Measurements from ENCODE around the gene HSPA13.
A peak's percentile ranks its signal among the peaks of the same experiment; 100 is the strongest.
"Not testable (repeated sequence)": the region's sequence is repeated elsewhere in the genome, so short reads cannot be mapped to it uniquely, and the experiment has no call there.

HSPA13 gene, protein sequence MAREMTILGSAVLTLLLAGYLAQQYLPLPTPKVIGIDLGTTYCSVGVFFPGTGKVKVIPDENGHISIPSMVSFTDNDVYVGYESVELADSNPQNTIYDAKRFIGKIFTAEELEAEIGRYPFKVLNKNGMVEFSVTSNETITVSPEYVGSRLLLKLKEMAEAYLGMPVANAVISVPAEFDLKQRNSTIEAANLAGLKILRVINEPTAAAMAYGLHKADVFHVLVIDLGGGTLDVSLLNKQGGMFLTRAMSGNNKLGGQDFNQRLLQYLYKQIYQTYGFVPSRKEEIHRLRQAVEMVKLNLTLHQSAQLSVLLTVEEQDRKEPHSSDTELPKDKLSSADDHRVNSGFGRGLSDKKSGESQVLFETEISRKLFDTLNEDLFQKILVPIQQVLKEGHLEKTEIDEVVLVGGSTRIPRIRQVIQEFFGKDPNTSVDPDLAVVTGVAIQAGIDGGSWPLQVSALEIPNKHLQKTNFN

GRCh38 chr21:14382835-14383595 lies at the start of gene HSPA13:
TSS of gene HSPA13 (minus strand) at chr21:14383146. CDS start at chr21:14383119, 27 bp downstream.
- DNase-seq = peak; percentile 98 to 99

DNA sequence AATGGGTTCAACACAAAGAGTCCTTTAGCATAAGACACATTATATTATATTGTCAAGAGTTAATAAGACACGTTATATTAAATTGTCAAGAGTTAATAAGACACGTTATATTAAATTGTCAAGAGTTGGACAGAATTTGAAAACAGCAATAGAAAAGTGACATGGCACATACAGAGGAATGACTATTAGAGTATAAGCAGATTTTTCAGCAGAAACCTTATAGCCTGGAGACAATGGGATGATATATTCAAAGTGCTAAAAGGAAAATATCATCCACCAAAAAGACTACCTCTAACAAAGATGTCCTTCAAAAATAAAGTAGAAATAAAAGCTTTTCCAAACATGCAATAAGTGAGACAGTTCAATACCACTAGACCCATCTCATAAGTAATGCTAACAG lies 36.0 kb upstream of the HSPA13 start:
- DNase-seq = no peak

DNA sequence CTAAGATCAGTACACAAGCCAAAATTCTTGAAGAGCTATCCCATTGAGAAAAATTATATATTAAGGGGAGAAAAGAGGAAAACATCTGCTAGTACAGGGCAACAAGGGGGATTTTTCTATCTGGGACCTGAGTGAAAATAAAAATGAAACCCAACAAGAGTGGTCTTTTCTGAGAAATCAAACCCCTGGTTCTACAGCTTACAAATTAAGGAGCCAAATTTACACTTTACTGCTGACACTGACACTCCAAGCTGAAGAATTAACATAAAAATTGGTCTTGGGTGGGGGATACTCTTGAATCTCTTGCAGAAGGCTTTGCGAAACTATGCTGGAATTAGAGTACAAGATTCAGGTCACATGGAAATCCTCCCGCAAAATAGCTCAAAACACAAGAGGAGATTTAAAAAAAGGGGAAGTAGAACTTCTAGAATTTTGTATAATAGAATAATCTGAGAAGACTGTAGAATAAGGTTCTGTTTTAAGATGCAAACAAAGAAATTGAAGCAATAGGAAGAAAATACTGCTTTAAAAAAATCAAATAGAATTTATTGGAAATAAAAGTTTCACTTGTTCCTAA lies 32.1 kb upstream of the HSPA13 start:
- DNase-seq = no peak

- DNase-seq = no peak
These were observed 23.0 kb upstream of the HSPA13 start for GRCh38 chr21:14405962-14406361.

DNA sequence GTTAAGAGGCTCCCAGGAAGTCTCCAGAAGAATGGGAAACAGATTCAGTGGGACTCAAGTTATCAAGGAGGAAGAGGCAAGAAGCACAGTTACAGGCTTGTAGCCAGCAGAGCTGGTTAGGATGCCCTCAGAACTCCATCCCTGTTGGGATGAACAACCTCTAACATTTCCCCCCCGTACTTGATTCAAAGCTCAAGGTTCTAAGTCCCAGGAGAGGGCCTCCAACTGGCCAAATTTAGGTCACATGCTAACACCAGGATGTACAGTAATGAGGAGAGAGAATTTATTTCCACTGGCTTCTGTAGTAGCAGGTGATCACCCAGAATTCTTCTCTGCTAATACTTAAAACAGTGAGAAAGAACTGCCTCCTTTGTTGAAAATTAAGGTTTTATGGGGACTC lies 22.3 kb upstream of the HSPA13 start:
- DNase-seq = no peak

GRCh38 chr21:14403681-14404318 lies 20.9 kb upstream of the HSPA13 start:
- DNase-seq = no peak

DNA sequence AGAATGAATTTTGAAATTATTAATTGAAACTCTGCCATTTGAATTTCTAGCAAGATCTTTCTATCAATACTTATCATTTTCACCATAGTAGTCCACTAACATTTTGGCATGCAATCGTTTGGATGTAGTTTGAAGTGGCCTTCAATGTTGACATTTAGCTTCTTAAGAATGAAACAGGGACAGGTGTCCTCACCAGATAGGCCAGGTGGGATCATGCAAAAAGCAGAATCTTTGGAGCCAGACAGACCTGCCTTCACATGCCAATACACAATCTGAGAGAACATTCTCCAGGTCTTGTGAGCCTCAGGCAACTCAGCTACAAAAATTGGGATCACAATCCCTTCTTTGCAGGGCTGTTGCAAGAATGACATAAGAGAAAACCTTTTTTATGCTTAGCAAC lies 18.3 kb upstream of the HSPA13 start:
- DNase-seq = no peak

DNA sequence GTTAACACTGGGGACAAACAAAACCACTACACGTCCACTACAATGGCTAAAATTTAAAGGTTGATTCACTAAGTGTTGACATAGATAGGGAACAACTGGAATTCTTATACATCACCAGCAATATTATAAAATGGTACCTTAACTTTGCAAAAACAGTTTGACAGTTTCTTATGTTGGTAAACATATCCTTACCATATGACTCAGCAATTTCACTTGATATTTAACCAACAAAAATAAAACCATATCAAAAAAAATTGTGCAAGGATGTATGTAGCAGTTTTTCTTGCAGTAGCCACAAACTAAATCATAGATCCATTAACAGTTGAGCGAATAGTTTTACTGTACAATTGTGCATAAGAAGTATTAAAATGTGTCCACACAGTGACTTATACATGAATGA lies 5.3 kb upstream of the HSPA13 start:
- DNase-seq = no peak

GRCh38 chr21:14384453-14384852 lies 1.5 kb upstream of the HSPA13 start:
- no peak for DNase-seq

DNA sequence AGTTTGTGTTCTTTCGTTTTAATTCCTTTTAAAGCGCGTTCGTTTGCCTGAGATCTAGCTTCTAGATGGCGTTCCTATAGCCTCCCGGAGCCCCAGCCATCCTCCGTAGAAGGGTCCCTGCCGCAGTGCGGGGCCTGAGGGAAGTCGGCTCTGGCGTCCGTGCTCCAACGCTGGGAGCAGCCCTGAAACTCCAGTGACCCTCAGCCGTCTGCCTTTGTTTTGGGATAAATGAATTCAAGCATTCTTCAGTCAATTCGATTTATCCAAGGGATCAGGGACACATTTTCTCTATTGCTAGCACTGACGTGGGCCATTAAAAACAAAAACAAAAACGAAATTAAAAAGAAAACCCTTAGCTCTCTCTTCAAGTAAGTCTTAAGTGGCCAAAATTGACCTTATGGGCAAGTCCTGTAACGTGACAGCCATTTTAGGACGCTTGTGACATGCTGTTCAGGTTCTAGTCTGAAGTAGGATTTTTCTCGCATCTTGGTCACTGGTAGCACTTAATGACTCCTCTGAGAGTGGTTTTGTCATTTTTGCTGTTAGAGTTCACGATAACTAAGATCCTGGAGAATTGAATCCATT lies 742 bp upstream of the HSPA13 start:
- no peak for DNase-seq

DNA sequence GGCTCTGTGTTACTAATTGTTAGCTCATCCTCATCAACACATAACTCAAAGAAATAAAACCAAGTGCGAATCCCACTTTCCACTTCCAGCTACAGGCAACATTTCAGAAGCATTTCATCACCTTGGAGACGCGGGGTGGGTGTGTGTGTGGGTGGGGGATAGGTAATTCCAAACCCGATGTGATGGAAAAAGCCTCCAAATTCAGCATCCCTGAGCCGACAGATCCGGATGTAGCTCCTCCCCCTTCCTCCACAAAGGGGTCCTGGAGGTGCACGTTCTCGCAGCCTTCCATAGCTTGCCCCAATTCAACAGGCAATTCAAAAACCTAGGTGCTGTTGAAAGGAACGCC lies 486 bp downstream of the HSPA13 start:
- DNase-seq = no peak

GRCh38 chr21:14376854-14377253 lies 6.1 kb downstream of the HSPA13 start:
- DNase-seq = no peak

- DNase-seq = no peak
These were observed 15.9 kb downstream of the HSPA13 start for GRCh38 chr21:14366998-14367397.

GRCh38 chr21:14361958-14362357 lies 21.0 kb downstream of the HSPA13 start:
- no peak for DNase-seq

GRCh38 chr21:14358775-14359174 lies 24.2 kb downstream of the HSPA13 start:
- no peak for DNase-seq

DNA sequence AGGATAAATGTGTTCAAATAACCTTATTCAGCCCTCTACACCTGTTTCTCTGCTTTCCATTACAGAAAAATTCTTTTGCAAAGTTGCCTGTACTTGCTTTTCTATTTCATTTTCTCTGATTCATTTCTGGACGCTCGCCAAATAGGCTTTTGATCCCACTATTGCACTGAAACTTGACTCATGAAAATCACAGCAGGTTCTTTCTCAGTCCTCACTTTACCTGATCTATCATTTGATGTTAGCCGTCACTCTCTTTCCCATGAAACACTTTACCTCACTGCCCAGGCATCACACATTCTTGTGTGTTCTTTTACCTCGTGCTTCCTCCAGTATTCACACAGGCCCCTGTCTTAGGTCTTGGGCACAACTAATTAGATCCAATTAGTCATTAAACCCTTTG lies 26.2 kb downstream of the HSPA13 start:
- DNase-seq = no peak

DNA sequence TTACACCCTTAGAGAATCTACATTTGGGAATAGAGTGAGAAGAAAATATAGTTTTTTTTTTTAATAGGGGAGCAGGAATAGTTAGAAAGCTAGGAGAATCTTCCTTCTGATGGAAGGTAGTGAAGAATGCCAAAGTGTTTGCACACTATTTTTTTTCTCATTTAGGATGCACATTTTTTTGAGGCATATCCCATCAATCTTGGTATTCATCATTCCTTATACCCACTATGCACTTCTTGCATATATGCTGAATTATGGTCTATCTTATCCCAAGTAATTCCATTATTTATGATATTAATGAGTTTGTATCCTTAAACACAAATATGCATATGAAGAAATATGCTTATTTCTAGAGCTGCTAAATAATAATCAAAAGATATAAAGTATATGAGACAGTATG lies 28.4 kb downstream of the HSPA13 start:
- no peak for DNase-seq

- DNase-seq = no peak
These were observed 29.2 kb downstream of the HSPA13 start for GRCh38 chr21:14353726-14354125.

- DNase-seq = no peak
These were observed 29.7 kb downstream of the HSPA13 start for GRCh38 chr21:14353231-14353630.

GRCh38 chr21:14327346-14327745 lies 55.6 kb downstream of the HSPA13 start:
- DNase-seq = not testable (repeated sequence)

- DNase-seq = no peak
These were observed 57.4 kb downstream of the HSPA13 start for GRCh38 chr21:14325595-14325994.

Data from activated T-cell treated with anti-CD3 and anti-CD28 coated beads, Interleukin-2, amount 50 U/mL, for 48 hours (primary cell).